Neuronal stem cell (in vitro differentiated cells): ENCODE measurements around the gene TMEM181.

Experiments
- DNase-seq: peaks from one replicate; pipeline ENCODE4 v3.0.0-alpha.2; 2013; ENCODE audit warnings: low spot score
- H2AFZ ChIP-seq: one replicate; pipeline ENCODE4 v1.6.1; 2013; ENCODE audit warnings: mild to moderate bottlenecking, low read length, inconsistent platforms
- H2AK5ac ChIP-seq: 2 replicates; pipeline ENCODE4 v1.6.1; 2013; ENCODE audit warnings: low read depth, mild to moderate bottlenecking, inconsistent platforms, low read length, moderate library complexity, mixed read lengths
- H2BK120ac ChIP-seq: 2 replicates; pipeline ENCODE4 v1.6.1; 2013; ENCODE audit warnings: low read depth, mild to moderate bottlenecking, inconsistent platforms, low read length, moderate library complexity, mixed read lengths
- H2BK12ac ChIP-seq: one replicate; pipeline ENCODE4 v1.6.1; 2013; ENCODE audit warnings: low read length, inconsistent platforms
- H2BK15ac ChIP-seq: 2 replicates; pipeline ENCODE4 v1.6.1; 2013; ENCODE audit warnings: mild to moderate bottlenecking, low read length, inconsistent platforms, mixed read lengths
- H2BK5ac ChIP-seq: one replicate; pipeline ENCODE4 v1.6.1; 2013; ENCODE audit warnings: inconsistent platforms, mild to moderate bottlenecking, low read length, moderate library complexity
- H3K14ac ChIP-seq: one replicate; pipeline ENCODE4 v1.6.1; 2013; ENCODE audit warnings: low read length, inconsistent platforms
- H3K18ac ChIP-seq: 2 replicates; pipeline ENCODE4 v1.6.1; 2013; ENCODE audit warnings: low read length, inconsistent platforms
- H3K23ac ChIP-seq: 2 replicates; pipeline ENCODE4 v1.6.1; 2013; ENCODE audit warnings: low read depth, mild to moderate bottlenecking, mixed read lengths, low read length, inconsistent platforms; ENCODE audit not compliant: poor library complexity
- H3K27ac ChIP-seq: replicated peaks from 3 replicates; pipeline ENCODE4 v1.5.1; 2013; ENCODE audit warnings: low read length, inconsistent platforms
- H3K27me3 ChIP-seq, 3 experiments: 2 replicates each; pipeline ENCODE4 v1.6.1; 2013; ENCODE audit warnings: low read length in 3 of 3, mild to moderate bottlenecking in 2 of 3, inconsistent platforms in 1 of 3, low read depth in 1 of 3, mixed read lengths in 1 of 3, moderate library complexity in 1 of 3; ENCODE audit not compliant: control insufficient read depth in 3 of 3, insufficient read depth in 3 of 3
- H3K36me3 ChIP-seq, 2 donors: replicated peaks in 1 of 2; 2 replicates each; pipeline ENCODE4 v1.6.1; 2013; ENCODE audit warnings: low read length in 2 of 2; ENCODE audit not compliant: control insufficient read depth in 2 of 2, insufficient read depth in 2 of 2
- H3K4ac ChIP-seq: 2 replicates; pipeline ENCODE4 v1.6.1; 2013; ENCODE audit warnings: inconsistent platforms, mild to moderate bottlenecking, low read length, moderate library complexity
- H3K4me1 ChIP-seq, 2 donors: 1 replicate in 1 of 2; 2 replicates in 1 of 2; pipeline ENCODE4 v1.6.1; 2013; ENCODE audit warnings: low read length in 2 of 2, low read depth in 1 of 2; ENCODE audit not compliant: control insufficient read depth in 2 of 2, insufficient read depth in 1 of 2
- H3K4me2 ChIP-seq: one replicate; pipeline ENCODE4 v1.6.1; 2013; ENCODE audit warnings: mild to moderate bottlenecking, low read length, inconsistent platforms; ENCODE audit not compliant: insufficient read depth, poor library complexity, severe bottlenecking
- H3K4me3 ChIP-seq, 2 donors: 2 replicates each; pipeline ENCODE4 v1.5.1; 2013; ENCODE audit warnings: low read length in 2 of 2, mild to moderate bottlenecking in 2 of 2, inconsistent platforms in 1 of 2, moderate library complexity in 1 of 2
- H3K79me1 ChIP-seq: one replicate; pipeline ENCODE4 v1.6.1; 2013; ENCODE audit warnings: low read depth, mild to moderate bottlenecking, inconsistent platforms, low read length, moderate library complexity
- H3K9ac ChIP-seq: one replicate; pipeline ENCODE4 v1.6.1; 2013; ENCODE audit warnings: mild to moderate bottlenecking, low read depth, low read length, inconsistent platforms; ENCODE audit not compliant: poor library complexity
- H3K9me3 ChIP-seq, 2 donors: replicated peaks in 1 of 2; 2 replicates each; pipeline versions ENCODE3 to v1.6.1; 2013; ENCODE audit warnings: low read length in 2 of 2, mild to moderate bottlenecking in 2 of 2, inconsistent platforms in 1 of 2, low read depth in 1 of 2, mixed read lengths in 1 of 2, moderate library complexity in 1 of 2; ENCODE audit not compliant: control insufficient read depth in 2 of 2, insufficient read depth in 1 of 2
- H4K8ac ChIP-seq: one replicate; pipeline ENCODE4 v1.6.1; 2013; ENCODE audit warnings: low read depth, mild to moderate bottlenecking, inconsistent platforms, low read length, moderate library complexity
- H4K91ac ChIP-seq: one replicate; pipeline ENCODE4 v1.6.1; 2013; ENCODE audit warnings: low read length, low read depth, mild to moderate bottlenecking, inconsistent platforms; ENCODE audit not compliant: poor library complexity
- WGBS, 2 donors: extraction: QIAGEN DNeasy Blood & Tissue Kit; methylation state at CpG; one replicate each; pipeline ENCODE4 v1.1.7; 2013; ENCODE audit warnings: missing lambda C conversion rate in 2 of 2, mixed read lengths in 1 of 2; ENCODE audit not compliant: insufficient read length in 2 of 2, insufficient replicate concordance in 1 of 2; ENCODE audit errors: extremely low coverage in 2 of 2; 5-methylcytosine and 5-hydroxymethylcytosine counted together

Gene TMEM181

GRCh38 chr6:158653577-158654354 lies 93.9 kb downstream of the TMEM181 start:
- Histone ChIP-seq H3K4me1 (peaks cover 0 to 3% of the 10 kb centered on the region in 2 donors), H3K4me3 (no peak overlapping the region), H3K14ac (no peak overlapping the region), H3K23ac (no peak overlapping the region), H3K9me3 (no peaks in the 10 kb centered on the region), H2BK120ac (no peak overlapping the region), H3K4ac (no peak overlapping the region), H2BK5ac (no peak overlapping the region), H2BK15ac (no peak overlapping the region), H3K4me2 (no peak overlapping the region), H3K36me3 (no peaks in the 10 kb centered on the region), H3K18ac (no peak overlapping the region), H3K27me3 (peaks cover 0 to 16% (median 0%) of the 10 kb centered on the region in 3 experiments), H3K9ac (no peak overlapping the region), H4K8ac (no peak overlapping the region), H3K27ac (no peak overlapping the region), H2AFZ (peak overlapping the region; percentile 37), H3K79me1 (no peaks in the 10 kb centered on the region), H2AK5ac (no peak overlapping the region), H4K91ac (no peak overlapping the region), H2BK12ac (no peak overlapping the region)
- no CpG with 5 or more reads among the region's 15 CpGs for WGBS, 2 donors
- no peak for DNase-seq

- DNase-seq = no peak
- Histone ChIP-seq H2BK12ac (no peak overlapping the region), H2BK120ac (no peak overlapping the region), H2BK15ac (no peak overlapping the region), H3K27me3 (peaks cover 0 to 11% (median 0%) of the 10 kb centered on the region in 3 experiments), H3K4ac (no peak overlapping the region), H3K14ac (no peak overlapping the region), H2AK5ac (peak overlapping the region; percentile 9), H3K4me1 (peaks cover 0 to 3% of the 10 kb centered on the region in 2 donors), H3K4me2 (no peak overlapping the region), H3K36me3 (no peaks in the 10 kb centered on the region), H3K4me3 (no peak overlapping the region), H2BK5ac (no peak overlapping the region), H4K91ac (no peak overlapping the region), H2AFZ (peak overlapping the region; percentile 32), H3K27ac (no peak overlapping the region), H3K9me3 (no peaks in the 10 kb centered on the region), H4K8ac (no peak overlapping the region), H3K79me1 (no peaks in the 10 kb centered on the region), H3K18ac (peak overlapping the region; percentile 36), H3K23ac (peak overlapping the region; percentile 14), H3K9ac (peak overlapping the region; percentile 70)
- WGBS, 2 donors = no CpG with 5 or more reads among the region's 6 CpGs
Measured at GRCh38 chr6:158654498-158654897, 94.6 kb downstream of the TMEM181 start.

- Histone ChIP-seq H3K14ac (no peak overlapping the region), H3K79me1 (no peaks in the 10 kb centered on the region), H4K91ac (no peak overlapping the region), H3K23ac (peak overlapping the region; percentile 14), H3K4ac (no peak overlapping the region), H3K9ac (no peak overlapping the region), H3K27ac (no peak overlapping the region), H2BK15ac (no peak overlapping the region), H3K4me2 (no peak overlapping the region), H2AFZ (peak overlapping the region; percentile 32), H3K9me3 (no peaks in the 10 kb centered on the region), H2BK5ac (no peak overlapping the region), H3K27me3 (peaks cover 0 to 6% (median 0%) of the 10 kb centered on the region in 3 experiments), H3K4me1 (peaks cover 0 to 3% of the 10 kb centered on the region in 2 donors), H3K4me3 (no peak overlapping the region), H3K36me3 (no peaks in the 10 kb centered on the region), H2BK120ac (no peak overlapping the region), H2AK5ac (no peak overlapping the region), H3K18ac (no peak overlapping the region), H2BK12ac (no peak overlapping the region), H4K8ac (no peak overlapping the region)
- no peak for DNase-seq
- WGBS, 2 donors = no CpG with 5 or more reads among the region's 10 CpGs
Measured at GRCh38 chr6:158654960-158655489, 95.1 kb downstream of the TMEM181 start.
